H1 (cell line): ENCODE data around the gene KCNT1. TPM values are rescaled to one million over a fixed set of nuclear protein-coding genes. Genes with fewer than 3 reads are reported as not detected.

Source experiments
- CTCF ChIA-PET: fragments of 300-600 bp; sonication (Branson Sonifier 250); formaldehyde crosslinking; loops from one replicate; lab custom pipeline; 2021; ENCODE audit not compliant: partially characterized antibody; lab: Charles Lee
- POLR2A ChIA-PET: fragments of 300-600 bp; sonication (Branson Sonifier 250); formaldehyde crosslinking; loops from one replicate; lab custom pipeline; 2021; ENCODE audit warnings: inconsistent platforms; ENCODE audit not compliant: partially characterized antibody; lab: Charles Lee
- DNase-seq, 2 experiments: peaks; one replicate each; pipeline versions ENCODE4 v3.0.0 to v3.0.0-alpha.2; 2010 to 2022; ENCODE audit warnings: low spot score in 2 of 2, low read depth in 1 of 2, mixed read lengths in 1 of 2
- FAIRE-seq: peaks from 2 replicates; lab custom pipeline; 2011; peaks lifted over from hg19 to GRCh38; lab: Jason Lieb, UNC
- H2AFZ ChIP-seq: 2 replicates; pipeline ENCODE4 v1.8.1; 2012; ENCODE audit warnings: low read length, inconsistent platforms
- H2AK5ac ChIP-seq: 2 replicates; pipeline ENCODE4 v1.6.1; 2013; ENCODE audit warnings: low read depth, low read length
- H2BK120ac ChIP-seq: replicated peaks from 2 replicates; pipeline ENCODE3; 2013; ENCODE audit warnings: low read depth, low read length, inconsistent platforms
- H2BK12ac ChIP-seq: 2 replicates; pipeline ENCODE4 v1.6.1; 2013; ENCODE audit warnings: low read depth, low read length
- H2BK15ac ChIP-seq: 2 replicates; pipeline ENCODE4 v1.6.1; 2013; ENCODE audit warnings: low read length
- H2BK20ac ChIP-seq: 2 replicates; pipeline ENCODE4 v1.6.1; 2013; ENCODE audit warnings: low read length
- H2BK5ac ChIP-seq: 2 replicates; pipeline ENCODE4 v1.6.1; 2013; ENCODE audit warnings: low read depth, low read length
- H3K14ac ChIP-seq: 2 replicates; pipeline ENCODE4 v1.6.1; 2013; ENCODE audit warnings: inconsistent platforms; ENCODE audit not compliant: insufficient read length
- H3K18ac ChIP-seq: 2 replicates; pipeline ENCODE4 v1.6.1; 2013; ENCODE audit warnings: low read length; ENCODE audit errors: extremely low read depth
- H3K23ac ChIP-seq: 2 replicates; pipeline ENCODE4 v1.6.1; 2013; ENCODE audit warnings: inconsistent platforms; ENCODE audit not compliant: insufficient read length
- H3K23me2 ChIP-seq: 2 replicates; pipeline ENCODE4 v1.6.1; 2013; ENCODE audit warnings: low read depth, low read length
- H3K27ac ChIP-seq: 2 replicates; pipeline ENCODE4 v1.6.1; 2011; ENCODE audit warnings: low read depth, low read length, inconsistent platforms
- H3K27me3 ChIP-seq, 4 experiments: replicated peaks in 1 of 4; 1 replicate in 1 of 4; 2 replicates in 3 of 4; pipeline versions ENCODE4 v1.6.1 to v1.8.1; 2011 to 2013; ENCODE audit warnings: low read length in 3 of 4, mild to moderate bottlenecking in 3 of 4, inconsistent platforms in 2 of 4, mixed read lengths in 2 of 4, moderate library complexity in 1 of 4; ENCODE audit not compliant: control insufficient read depth in 3 of 4, insufficient read depth in 3 of 4; ENCODE audit errors: extremely low read depth in 1 of 4
- H3K36me3 ChIP-seq, 4 experiments: 2 replicates each; pipeline versions ENCODE4 v1.6.1 to v1.8.1; 2011 to 2013; ENCODE audit warnings: mild to moderate bottlenecking in 4 of 4, low read length in 3 of 4, moderate library complexity in 2 of 4, control low read depth in 1 of 4, inconsistent platforms in 1 of 4; ENCODE audit not compliant: insufficient read depth in 4 of 4, control insufficient read depth in 2 of 4
- H3K4ac ChIP-seq: replicated peaks from 2 replicates; pipeline ENCODE3; 2013; ENCODE audit warnings: low read length, low read depth, mixed read lengths, inconsistent platforms; ENCODE audit not compliant: insufficient read length
- H3K4me1 ChIP-seq, 4 experiments: replicated peaks in 1 of 4; 1 replicate in 1 of 4; 2 replicates in 3 of 4; pipeline versions ENCODE4 v1.6.1 to v1.8.1; 2011 to 2013; ENCODE audit warnings: low read length in 3 of 4, inconsistent platforms in 2 of 4, mixed read lengths in 1 of 4; ENCODE audit not compliant: insufficient read depth in 4 of 4, control insufficient read depth in 3 of 4
- H3K4me2 ChIP-seq, 2 experiments: 2 replicates each; pipeline versions ENCODE4 v1.6.1 to v1.8.1; 2011 to 2013; ENCODE audit warnings: low read depth in 2 of 2, low read length in 2 of 2, control low read depth in 1 of 2, inconsistent platforms in 1 of 2, mild to moderate bottlenecking in 1 of 2; ENCODE audit not compliant: insufficient read depth in 1 of 2
- H3K4me3 ChIP-seq, 4 experiments: fragments of 200-600, 300-600 bp in 1 of 4; sonication (generic), shearing (Covaris generic), sonication (Bioruptor Twin) in 1 of 4; 2 replicates each; pipeline versions ENCODE4 v1.5.1 to v1.8.1; 2011 to 2016; ENCODE audit warnings: low read length in 4 of 4, low read depth in 3 of 4, control low read depth in 2 of 4, inconsistent platforms in 2 of 4, mild to moderate bottlenecking in 2 of 4, mixed read lengths in 1 of 4, moderate library complexity in 1 of 4; ENCODE audit not compliant: insufficient read depth in 2 of 4; ENCODE audit errors: extremely low read depth in 1 of 4
- H3K56ac ChIP-seq: replicated peaks from 2 replicates; pipeline ENCODE3; 2013; ENCODE audit warnings: low read depth, mild to moderate bottlenecking, mixed read lengths, low read length, inconsistent platforms; ENCODE audit not compliant: insufficient read length
- H3K79me1 ChIP-seq: 2 replicates; pipeline ENCODE4 v1.6.1; 2013; ENCODE audit warnings: low read depth, low read length, control low read depth
- H3K79me2 ChIP-seq, 2 experiments: 2 replicates each; pipeline versions ENCODE4 v1.6.1 to v1.8.1; 2012 to 2013; ENCODE audit warnings: low read length in 2 of 2, mild to moderate bottlenecking in 2 of 2, inconsistent platforms in 1 of 2; ENCODE audit not compliant: insufficient read depth in 2 of 2, control insufficient read depth in 1 of 2
- H3K9ac ChIP-seq, 4 experiments: replicated peaks in 1 of 4; 1 replicate in 1 of 4; 2 replicates in 3 of 4; pipeline versions ENCODE4 v1.6.1 to v1.8.1; 2011 to 2013; ENCODE audit warnings: low read depth in 3 of 4, low read length in 3 of 4, control low read depth in 2 of 4, mild to moderate bottlenecking in 2 of 4, moderate library complexity in 2 of 4, inconsistent platforms in 1 of 4; ENCODE audit errors: extremely low read depth in 1 of 4
- H3K9me3 ChIP-seq, 2 experiments: 2 replicates each; pipeline versions ENCODE4 v1.6.1 to v1.8.1; 2012 to 2013; ENCODE audit warnings: mild to moderate bottlenecking in 2 of 2, moderate library complexity in 2 of 2, control low read depth in 1 of 2, inconsistent platforms in 1 of 2, low read depth in 1 of 2, low read length in 1 of 2, mixed read lengths in 1 of 2; ENCODE audit not compliant: insufficient read depth in 2 of 2
- H4K20me1 ChIP-seq, 2 experiments: replicated peaks in 1 of 2; 2 replicates each; pipeline versions ENCODE3 to v1.8.1; 2011 to 2013; ENCODE audit warnings: inconsistent platforms in 2 of 2, low read length in 2 of 2, mild to moderate bottlenecking in 1 of 2; ENCODE audit not compliant: insufficient read depth in 2 of 2, control insufficient read depth in 1 of 2
- H4K5ac ChIP-seq: 2 replicates; pipeline ENCODE4 v1.6.1; 2013; ENCODE audit warnings: low read length, low read depth, mixed read lengths, inconsistent platforms; ENCODE audit not compliant: insufficient read length
- H4K8ac ChIP-seq: 2 replicates; pipeline ENCODE4 v1.8.0; 2013; ENCODE audit warnings: mild to moderate bottlenecking, moderate library complexity, low read length, inconsistent platforms; ENCODE audit not compliant: insufficient read depth; ENCODE audit errors: extremely low read depth
- H4K91ac ChIP-seq: replicated peaks from 2 replicates; pipeline ENCODE3; 2013; ENCODE audit warnings: low read length, mixed read lengths, inconsistent platforms; ENCODE audit not compliant: insufficient read length
- CHD2 ChIP-seq: IDR thresholded peaks from 2 replicates; pipeline ENCODE4 v1.6.1; 2012; ENCODE audit warnings: low read length, improper control_type of control experiment
- GTF2F1 ChIP-seq: IDR thresholded peaks from 2 replicates; pipeline ENCODE4 v1.6.1; 2012; ENCODE audit warnings: low read depth, low read length, improper control_type of control experiment, borderline replicate concordance
- HDAC6 ChIP-seq: IDR thresholded peaks from one replicate; pipeline ENCODE4 v1.7.1; 2012; ENCODE audit warnings: low read depth, mild to moderate bottlenecking, inconsistent platforms, low read length, moderate library complexity
- JUN ChIP-seq: IDR thresholded peaks from 2 replicates; pipeline ENCODE4 v1.6.1; 2011; ENCODE audit warnings: low read depth, mild to moderate bottlenecking, improper control_type of control experiment, low read length
- KDM4A ChIP-seq: IDR thresholded peaks from one replicate; pipeline ENCODE4 v1.7.1; 2012; ENCODE audit warnings: low read depth, mild to moderate bottlenecking, moderate library complexity, low read length, inconsistent platforms; ENCODE audit not compliant: severe bottlenecking
- POLR2A ChIP-seq, 2 experiments: IDR thresholded peaks; 1 replicate in 1 of 2; 2 replicates in 1 of 2; pipeline ENCODE4 v1.6.1; 2011; ENCODE audit warnings: low read depth in 2 of 2, low read length in 2 of 2, mild to moderate bottlenecking in 2 of 2; ENCODE audit errors: control extremely low read depth in 1 of 2
- POLR2AphosphoS5 ChIP-seq: IDR thresholded peaks from 2 replicates; pipeline ENCODE4 v1.6.1; 2011; ENCODE audit warnings: low read depth, low read length
- RXRA ChIP-seq: IDR thresholded peaks from 2 replicates; pipeline ENCODE4 v1.6.1; 2011; ENCODE audit warnings: low read depth, mild to moderate bottlenecking, low read length, moderate library complexity; ENCODE audit not compliant: insufficient read depth
- SAP30 ChIP-seq: fragments of 300-600 bp; sonication (generic); IDR thresholded peaks from 2 replicates; pipeline ENCODE4 v1.7.1; 2012; ENCODE audit warnings: low read length, moderate library complexity, mild to moderate bottlenecking, inconsistent platforms; ENCODE audit not compliant: insufficient read depth, insufficient replicate concordance
- SIX5 ChIP-seq: IDR thresholded peaks from 2 replicates; pipeline ENCODE4 v1.6.1; 2011; ENCODE audit warnings: mild to moderate bottlenecking, low read depth, low read length
- SP4 ChIP-seq: IDR thresholded peaks from 2 replicates; pipeline ENCODE4 v1.6.1; 2012; ENCODE audit warnings: low read length, inconsistent platforms
- TEAD4 ChIP-seq: IDR thresholded peaks from 2 replicates; pipeline ENCODE4 v1.6.1; 2012; ENCODE audit warnings: low read depth, low read length, inconsistent platforms, mixed read lengths
- YY1 ChIP-seq: IDR thresholded peaks from 2 replicates; pipeline ENCODE4 v1.6.1; 2011; ENCODE audit warnings: low read depth, mild to moderate bottlenecking, low read length
- ZNF274 ChIP-seq: IDR thresholded peaks from 2 replicates; pipeline ENCODE4 v1.7.0; 2012; ENCODE audit warnings: low read length, borderline replicate concordance; ENCODE audit errors: extremely low read depth
- WGBS, 2 experiments: shearing (Covaris generic) in 1 of 2; methylation state at CpG; one replicate each; pipeline versions ENCODE4 v1.1.6 to v1.1.7; 2013 to 2015; ENCODE audit warnings: low lambda C conversion rate in 2 of 2, mixed read lengths in 2 of 2, inconsistent platforms in 1 of 2, low coverage in 1 of 2, missing lambda C conversion rate in 1 of 2; ENCODE audit not compliant: insufficient replicate concordance in 2 of 2, insufficient coverage in 1 of 2, insufficient read length in 1 of 2; ENCODE audit errors: extremely low coverage in 1 of 2, missing lambda C conversion rate in 1 of 2; 5-methylcytosine and 5-hydroxymethylcytosine counted together
- polyA plus RNA-seq, 7 experiments: library from polyadenylated mRNA; depleted of rRNA in 3 of 7; stranded (reverse) in 5 of 7; unstranded in 2 of 7; fragments of >200 nt in 5 of 7; fragments of 200-250 nt in 2 of 7; gene quantifications; 1 replicate in 5 of 7; 2 replicates in 1 of 7; 4 replicates in 1 of 7; pipeline versions ENCODE4 v1.2.1 to v1.2.3, GENCODE V29; 2011 to 2013; ENCODE audit warnings: missing spikeins in 2 of 7, mixed read lengths in 2 of 7
- total RNA-seq: library from RNA; stranded (reverse); fragmentation: NEBNext Ultra II Directional; extraction: Animal tissue kit (Norgen Biotek cat#: 25700); gene quantifications from 2 replicates; pipeline ENCODE4 v1.2.1, GENCODE V29; 2021

KCNT1 gene
- total and polyA plus RNA-seq, 2 of the 8 experiments (the other 6 are each of a cell fraction or from before 2014, with no cell fraction given): 0.13 to 0.20 TPM

GRCh38 chr9:135743546-135744332 is 41.8 kb downstream of the KCNT1 start:
- Histone ChIP-seq H3K36me3 (no peaks in the 10 kb centered on the region), H2AK5ac (no peak overlapping the region), H2BK120ac (no peak overlapping the region), H3K4me2 (no peak overlapping the region), H3K79me1 (no peaks in the 10 kb centered on the region), H2BK5ac (0 out of 2 replicates have a peak overlapping the region, but pooled peaks have one; percentile 16), H3K9me3 (no peaks in the 10 kb centered on the region), H3K14ac (no peak overlapping the region), H3K27me3 (no peaks in the 10 kb centered on the region), H3K4me3 (no peak overlapping the region), H3K18ac (no peak overlapping the region; the same call in 1 of the 2 replicates), H4K20me1 (no peaks in the 10 kb centered on the region), H3K79me2 (no peaks in the 10 kb centered on the region), H4K91ac (no peak overlapping the region), H3K4ac (no peak overlapping the region), H2BK20ac (no peak overlapping the region), H3K56ac (no peak overlapping the region), H3K23ac (no peak overlapping the region), H3K4me1 (no peaks in the 10 kb centered on the region; a peak in 1 of 7 replicates), H2AFZ (no peak overlapping the region), H4K5ac (no peak overlapping the region), H4K8ac (no peak overlapping the region; the same call in 1 of the 2 replicates), H3K23me2 (no peaks in the 10 kb centered on the region), H2BK12ac (no peak overlapping the region), H2BK15ac (no peak overlapping the region), H3K9ac (no peak overlapping the region), H3K27ac (no peak overlapping the region)
- DNase-seq (no peak), FAIRE-seq (no peak)
- 89% methylated on average over 25 of the region's 25 CpGs; no CpG with 5 or more reads in 1 of the 2 experiments for WGBS, 2 experiments
- ChIA-PET CTCF (interaction anchor here (1.0 to 1.9 kb wide), 5 partner anchors 14 to 1073 kb away, joined by 3 to 5 read pairs (median 3); partner anchors contain the start of gene KCNT1), POLR2A (no interaction called here)
- TF ChIP-seq JUN: no peak
- TF ChIP-seq SP4: no peak
- TF ChIP-seq TEAD4: no peak
- TF ChIP-seq POLR2AphosphoS5: no peak
- TF ChIP-seq ZNF274: no peak
- TF ChIP-seq KDM4A: no peak
- no peak for TF ChIP-seq SIX5
- no peak for TF ChIP-seq CHD2
- no peak for TF ChIP-seq POLR2A (IDR thresholded peaks at IDR 0.05; ENCODE audit: control extremely low read depth in 1 of 2, low read depth in 2 of 2, low read length in 2 of 2)
- no peak for TF ChIP-seq YY1
- TF ChIP-seq RXRA: no peak
- TF ChIP-seq SAP30: no peak
- TF ChIP-seq HDAC6: no peak
- TF ChIP-seq GTF2F1: no peak
